GM10248 (cell line): ENCODE results near the gene FST.
A peak's percentile ranks its signal among the peaks of the same experiment; 100 is the strongest.

Source experiments
- CTCF ChIA-PET: fragments of 300-600 bp; sonication (Branson Sonifier 250); formaldehyde crosslinking; extraction: SDS; loops from one replicate; lab custom pipeline; 2021; ENCODE audit warnings: antibody characterized with exemption; lab: Yijun Ruan, JAX
- POLR2A ChIA-PET: fragments of 350-650 bp; sonication (Branson Sonifier 250); formaldehyde crosslinking; extraction: SDS; loops from one replicate; lab custom pipeline; 2020; ENCODE audit warnings: antibody characterized with exemption; lab: Yijun Ruan, JAX
- DNase-seq: peaks from one replicate; pipeline ENCODE4 v3.0.0; 2012; ENCODE audit errors: extremely low spot score
- CTCF ChIP-seq: IDR thresholded peaks from 2 replicates; pipeline ENCODE4 v1.5.1; 2012; ENCODE audit warnings: mild to moderate bottlenecking, low read depth; ENCODE audit errors: extremely low read depth, missing control alignments, control extremely low read depth

The FST gene

GRCh38 chr5:53478411-53479044, 1.9 kb upstream of the FST start:
- ChIA-PET POLR2A (no interaction called here), CTCF (interaction anchor here (0.8 to 2.8 kb wide), 10 partner anchors 9 to 756 kb away, joined by 3 to 24 read pairs (median 5); no protein-coding TSS in a partner anchor)
- DNase-seq, result peak; percentile 29
- TF ChIP-seq CTCF, result peak; percentile 58

GRCh38 chr5:53479045-53479589, 1.3 kb upstream of the FST start:
- no peak for TF ChIP-seq CTCF
- CTCF ChIA-PET, result interaction anchor here (1.0 to 1.7 kb wide), 2 partner anchors 734 to 749 kb away, joined by 3 to 5 read pairs; no protein-coding TSS in a partner anchor
- peak; percentile 25 for DNase-seq
- POLR2A ChIA-PET, result no interaction called here

GRCh38 chr5:53479590-53480415, 626 bp upstream of the FST start:
- CTCF ChIA-PET, result interaction anchor here (1.0 kb wide), 1 partner anchor 749 kb away, joined by 3 read pairs; no protein-coding TSS in a partner anchor
- TF ChIP-seq CTCF, result no peak
- DNase-seq, result peak; percentile 40
- POLR2A ChIA-PET, result no interaction called here

GRCh38 chr5:53481159-53481886, 894 bp downstream of the FST start:
- CTCF ChIA-PET, result interaction anchor here (1.5 to 2.1 kb wide), 2 partner anchors 10 to 752 kb away, joined by 4 to 6 read pairs; no protein-coding TSS in a partner anchor
- peak; percentile 10 for DNase-seq
- TF ChIP-seq CTCF, result no peak
- POLR2A ChIA-PET, result no interaction called here

- ChIA-PET POLR2A (no interaction called here), CTCF (interaction anchor here (1.1 to 2.1 kb wide), 4 partner anchors 9 to 751 kb away, joined by 3 to 6 read pairs (median 4); no protein-coding TSS in a partner anchor)
- DNase-seq, result peak; percentile 70
- TF ChIP-seq CTCF, result no peak
Measured at GRCh38 chr5:53481887-53482716, 1.7 kb downstream of the FST start.
